Body of pancreas (tissue), 4 donors: Measurements from ENCODE around the gene RASSF8.

Experiments used
- POLR2A ChIP-seq, 3 donors: fragments of 450-650 bp; IDR thresholded peaks; one replicate each; pipeline ENCODE4 v1.6.1; 2016; ENCODE audit warnings: antibody characterized with exemption in 3 of 3, mild to moderate bottlenecking in 2 of 3
- TF ChIP-seq, protein P1 (sequence below), 7 experiments: fragments of 450-650 bp in 4 of 7; fragments of 200-600 bp in 3 of 7; sonication (generic) in 3 of 7; IDR thresholded peaks; one replicate each; pipeline ENCODE4 v1.5.1; 2016 to 2019; ENCODE audit warnings: antibody characterized with exemption in 7 of 7

DNA sequence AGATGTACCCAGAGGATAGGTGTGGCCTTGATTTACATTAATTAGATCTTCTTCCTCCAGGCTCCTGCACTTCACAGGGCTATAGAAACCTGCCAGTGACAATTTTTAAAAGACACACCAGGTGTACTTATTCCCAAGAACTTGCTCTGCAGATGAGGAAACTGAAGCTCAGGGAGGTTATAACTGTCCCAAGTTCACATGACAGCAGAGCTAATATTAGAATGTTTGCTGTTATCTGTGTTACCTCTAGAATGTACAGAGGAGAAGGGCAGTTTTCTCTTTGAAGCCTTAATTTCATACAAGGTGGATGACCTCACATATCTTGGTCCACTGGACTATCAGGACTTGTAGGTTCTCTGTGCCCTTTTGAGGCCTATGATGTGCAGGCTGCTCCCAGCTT lies 27.7 kb downstream of the RASSF8 start:
- TF ChIP-seq, protein P1, sequence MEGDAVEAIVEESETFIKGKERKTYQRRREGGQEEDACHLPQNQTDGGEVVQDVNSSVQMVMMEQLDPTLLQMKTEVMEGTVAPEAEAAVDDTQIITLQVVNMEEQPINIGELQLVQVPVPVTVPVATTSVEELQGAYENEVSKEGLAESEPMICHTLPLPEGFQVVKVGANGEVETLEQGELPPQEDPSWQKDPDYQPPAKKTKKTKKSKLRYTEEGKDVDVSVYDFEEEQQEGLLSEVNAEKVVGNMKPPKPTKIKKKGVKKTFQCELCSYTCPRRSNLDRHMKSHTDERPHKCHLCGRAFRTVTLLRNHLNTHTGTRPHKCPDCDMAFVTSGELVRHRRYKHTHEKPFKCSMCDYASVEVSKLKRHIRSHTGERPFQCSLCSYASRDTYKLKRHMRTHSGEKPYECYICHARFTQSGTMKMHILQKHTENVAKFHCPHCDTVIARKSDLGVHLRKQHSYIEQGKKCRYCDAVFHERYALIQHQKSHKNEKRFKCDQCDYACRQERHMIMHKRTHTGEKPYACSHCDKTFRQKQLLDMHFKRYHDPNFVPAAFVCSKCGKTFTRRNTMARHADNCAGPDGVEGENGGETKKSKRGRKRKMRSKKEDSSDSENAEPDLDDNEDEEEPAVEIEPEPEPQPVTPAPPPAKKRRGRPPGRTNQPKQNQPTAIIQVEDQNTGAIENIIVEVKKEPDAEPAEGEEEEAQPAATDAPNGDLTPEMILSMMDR (IDR thresholded peaks at IDR 0.05), result no peak
- no peak for TF ChIP-seq POLR2A (IDR thresholded peaks at IDR 0.05)
